ENCODE results near the gene BDKRB2.

Gene BDKRB2

DNA sequence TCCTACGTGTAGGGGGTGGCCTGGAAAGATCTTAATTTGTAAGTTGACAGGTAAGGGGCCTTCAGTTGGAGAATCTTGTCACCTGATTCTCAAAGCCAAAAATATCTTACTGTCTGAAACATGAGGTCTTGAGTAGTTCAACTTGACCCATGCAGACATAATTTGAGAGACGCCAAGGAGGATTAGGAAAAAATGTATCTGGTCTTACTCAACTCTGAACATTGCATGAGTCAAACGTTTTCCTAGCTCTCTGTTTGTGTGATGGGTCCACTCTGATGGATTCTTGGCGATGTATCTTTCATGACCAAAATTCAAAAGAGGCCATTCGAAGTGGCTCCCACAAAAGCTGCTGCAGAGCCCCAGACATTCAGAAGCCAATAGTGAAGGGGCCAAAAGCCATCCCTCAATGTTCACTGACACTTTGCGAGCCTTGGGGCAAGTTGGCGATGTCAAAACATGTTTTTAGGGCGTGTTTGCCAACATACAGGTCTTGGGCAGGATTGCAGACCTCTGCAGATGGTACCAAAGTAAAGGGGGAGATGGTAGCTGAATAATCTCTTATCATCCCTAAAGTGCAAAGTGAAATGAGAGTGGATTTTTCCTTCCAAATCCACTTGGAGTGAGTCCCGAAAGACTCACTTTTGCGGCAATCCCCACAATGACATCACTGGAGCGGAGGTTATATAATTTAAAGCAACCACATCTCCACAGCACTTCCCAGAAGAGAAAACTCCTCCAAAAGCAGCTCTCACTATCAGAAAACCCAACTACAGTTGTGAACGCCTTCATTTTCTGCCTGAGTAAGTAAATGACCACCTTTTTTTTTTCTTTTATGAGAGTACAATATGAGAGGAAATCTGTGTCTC, 51.1 kb downstream of the BDKRB2 start, which contains the start of gene BDKRB1:
Gene BDKRB1, plus strand, starts transcription at position 710 of the 866 bp plus-strand sequence. CDS start 7,473 bp downstream, outside the sequence.
- DNase-seq = no peak

DNA sequence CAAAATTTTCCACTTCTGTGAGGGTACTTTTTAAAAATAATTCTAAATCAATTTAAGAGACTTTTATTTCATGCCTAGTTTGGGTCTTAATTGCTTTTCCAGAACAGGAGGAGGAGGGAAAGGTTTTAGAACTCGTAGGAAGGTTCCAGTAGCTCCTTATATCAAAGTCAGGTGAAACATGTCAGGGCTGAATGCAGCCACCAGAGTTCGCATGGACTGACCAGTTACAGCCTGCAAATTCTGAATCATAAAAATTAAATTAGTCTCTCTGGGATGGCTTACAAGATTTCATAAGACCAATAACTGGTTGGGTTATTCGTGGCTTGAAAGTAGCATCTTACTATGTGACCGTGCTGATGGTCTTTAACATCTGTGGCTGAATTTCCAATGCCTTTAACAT, 51.8 kb downstream of the BDKRB2 start:
- DNase-seq = no peak

DNA sequence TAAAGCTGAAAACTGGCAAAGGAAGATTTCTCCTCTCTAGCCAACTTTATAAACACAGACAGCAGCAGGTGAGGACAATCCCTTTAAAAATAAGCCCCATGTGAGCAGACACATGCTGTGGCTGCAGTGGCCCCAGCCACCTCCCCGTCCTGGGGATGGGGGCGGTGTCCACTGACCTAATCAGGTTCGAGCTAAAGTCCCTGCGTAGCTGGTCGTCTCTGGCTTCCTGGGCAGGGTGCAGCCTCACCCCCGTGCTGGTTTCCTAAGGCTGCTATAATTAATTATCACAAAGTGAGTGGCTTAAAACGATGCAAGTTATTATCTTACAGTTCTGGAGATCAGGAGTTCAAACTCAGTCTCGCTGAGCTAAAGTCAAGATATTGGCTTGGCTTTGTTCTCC, 52.4 kb downstream of the BDKRB2 start:
- no peak for DNase-seq

DNA sequence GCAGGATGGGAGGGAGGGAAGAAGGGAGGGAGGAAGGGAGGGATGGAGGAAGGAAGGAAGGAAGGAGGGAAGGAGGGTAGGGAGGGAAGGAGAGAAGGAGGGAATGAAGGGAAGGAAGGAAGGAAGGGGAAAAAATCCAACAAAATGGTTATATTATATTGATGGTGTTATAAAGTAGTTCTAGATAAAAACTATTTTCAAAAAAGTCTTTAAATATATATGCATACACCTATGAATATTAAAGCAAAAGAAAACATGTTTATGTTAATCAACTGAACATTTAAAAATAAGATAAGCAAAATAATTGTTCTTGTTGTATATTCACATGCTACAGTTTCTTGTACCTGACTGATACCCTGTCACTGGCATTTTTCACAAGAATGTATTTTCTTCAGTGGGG, 53.3 kb downstream of the BDKRB2 start:
- no peak for DNase-seq

DNA sequence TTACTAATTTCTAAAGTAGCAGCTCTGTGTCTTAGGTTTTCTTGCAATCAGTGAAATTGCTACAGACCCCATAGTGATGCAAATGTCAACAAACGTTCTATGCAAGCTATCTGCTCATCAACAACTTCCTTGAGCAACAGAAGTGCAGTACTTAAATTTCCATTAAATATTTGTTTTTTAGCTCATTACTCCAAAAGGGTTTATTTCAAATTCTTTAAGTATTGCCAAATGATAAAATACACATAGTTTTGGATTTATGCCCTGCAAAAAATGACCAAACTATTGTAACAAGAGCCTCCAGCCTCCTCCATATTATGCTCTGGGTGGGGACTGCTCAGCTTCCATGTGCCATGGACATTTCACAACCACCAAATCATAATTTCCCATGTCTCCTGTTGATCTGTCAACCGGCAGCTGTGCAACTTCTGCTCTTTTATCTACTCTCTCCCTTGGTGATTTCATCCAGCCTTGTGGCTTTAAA, 55.7 kb downstream of the BDKRB2 start:
- no peak for DNase-seq

- no peak for DNase-seq
Observed at GRCh38 chr14:96261053-96261452, 56.4 kb downstream of the BDKRB2 start.

- DNase-seq = no peak
Observed at GRCh38 chr14:96261772-96262655, 57.4 kb downstream of the BDKRB2 start.

DNA sequence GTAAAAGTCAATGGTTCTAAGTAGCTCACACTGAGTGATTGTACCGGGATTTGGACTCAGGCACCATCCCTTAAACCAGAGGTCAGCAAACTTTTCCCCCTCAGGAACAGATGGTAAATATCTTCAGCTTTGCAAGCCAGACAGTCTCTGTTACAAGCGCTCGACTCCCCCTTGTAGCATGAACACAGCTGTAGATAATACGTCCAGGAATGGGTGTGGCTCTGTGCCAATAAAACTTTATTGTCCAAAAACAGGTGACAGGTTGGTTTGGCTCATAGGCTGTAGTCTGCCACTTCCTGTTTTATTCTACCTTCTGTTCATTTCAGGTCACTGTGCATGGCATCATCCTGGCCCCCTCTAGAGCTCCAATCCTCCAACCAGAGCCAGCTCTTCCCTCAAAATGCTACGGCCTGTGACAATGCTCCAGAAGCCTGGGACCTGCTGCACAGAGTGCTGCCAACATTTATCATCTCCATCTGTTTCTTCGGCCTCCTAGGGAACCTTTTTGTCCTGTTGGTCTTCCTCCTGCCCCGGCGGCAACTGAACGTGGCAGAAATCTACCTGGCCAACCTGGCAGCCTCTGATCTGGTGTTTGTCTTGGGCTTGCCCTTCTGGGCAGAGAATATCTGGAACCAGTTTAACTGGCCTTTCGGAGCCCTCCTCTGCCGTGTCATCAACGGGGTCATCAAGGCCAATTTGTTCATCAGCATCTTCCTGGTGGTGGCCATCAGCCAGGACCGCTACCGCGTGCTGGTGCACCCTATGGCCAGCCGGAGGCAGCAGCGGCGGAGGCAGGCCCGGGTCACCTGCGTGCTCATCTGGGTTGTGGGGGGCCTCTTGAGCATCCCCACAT, 58.9 kb downstream of the BDKRB2 start:
- DNase-seq = no peak

DNA sequence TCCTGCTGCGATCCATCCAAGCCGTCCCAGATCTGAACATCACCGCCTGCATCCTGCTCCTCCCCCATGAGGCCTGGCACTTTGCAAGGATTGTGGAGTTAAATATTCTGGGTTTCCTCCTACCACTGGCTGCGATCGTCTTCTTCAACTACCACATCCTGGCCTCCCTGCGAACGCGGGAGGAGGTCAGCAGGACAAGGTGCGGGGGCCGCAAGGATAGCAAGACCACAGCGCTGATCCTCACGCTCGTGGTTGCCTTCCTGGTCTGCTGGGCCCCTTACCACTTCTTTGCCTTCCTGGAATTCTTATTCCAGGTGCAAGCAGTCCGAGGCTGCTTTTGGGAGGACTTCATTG, 59.5 kb downstream of the BDKRB2 start:
- no peak for DNase-seq

- DNase-seq = no peak
Observed at GRCh38 chr14:96264853-96265252, 60.2 kb downstream of the BDKRB2 start.

GRCh38 chr14:96265383-96266095, 60.9 kb downstream of the BDKRB2 start:
- no peak for DNase-seq

GRCh38 chr14:96267336-96267735, 62.7 kb downstream of the BDKRB2 start:
- DNase-seq = no peak

GRCh38 chr14:96267916-96268315, 63.3 kb downstream of the BDKRB2 start:
- DNase-seq = no peak

DNA sequence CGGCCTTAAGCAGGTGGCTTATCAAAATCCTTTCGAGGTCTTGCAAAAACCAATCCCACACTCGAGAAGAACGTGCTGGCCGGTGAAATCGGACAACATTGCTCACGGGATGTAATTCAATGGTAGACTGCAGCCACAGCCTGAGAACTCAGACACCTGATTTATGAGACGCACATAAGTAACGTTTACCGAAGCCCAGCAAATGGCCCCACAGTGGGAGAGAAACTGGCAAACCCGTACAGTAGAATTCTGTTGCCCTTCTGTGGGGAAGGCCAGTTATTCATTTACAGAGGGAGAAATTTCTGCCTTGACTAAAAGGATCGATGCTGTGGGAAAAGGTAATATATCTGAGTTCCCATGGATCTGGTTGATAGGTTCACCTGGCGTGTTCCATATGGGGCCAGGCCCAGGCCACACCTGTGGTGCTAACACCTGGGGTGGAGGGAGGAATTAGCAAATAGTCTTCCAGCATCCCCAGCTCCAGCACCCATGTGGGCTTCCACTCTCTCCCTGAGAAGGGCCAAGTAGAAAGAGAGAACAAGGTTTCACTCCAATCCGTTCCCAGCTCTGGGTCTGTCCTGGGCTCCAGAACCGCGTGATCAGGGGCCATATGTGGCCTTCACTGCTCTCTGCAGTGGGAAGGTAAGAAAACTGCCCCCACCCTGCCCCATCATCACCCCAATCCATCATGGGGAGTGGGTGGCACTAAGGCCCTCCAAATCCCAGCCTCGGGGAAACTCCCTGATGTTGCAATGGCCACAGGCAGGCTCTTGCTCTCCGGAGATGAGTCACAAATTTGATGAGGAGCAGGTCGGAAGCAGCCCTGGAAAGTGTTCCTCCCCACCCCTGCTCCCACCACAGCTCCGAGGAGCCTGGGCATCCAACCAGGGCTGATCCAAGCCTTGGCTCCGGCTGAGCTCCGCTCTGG, 64.1 kb downstream of the BDKRB2 start:
- peak; percentile 19 for DNase-seq

DNA sequence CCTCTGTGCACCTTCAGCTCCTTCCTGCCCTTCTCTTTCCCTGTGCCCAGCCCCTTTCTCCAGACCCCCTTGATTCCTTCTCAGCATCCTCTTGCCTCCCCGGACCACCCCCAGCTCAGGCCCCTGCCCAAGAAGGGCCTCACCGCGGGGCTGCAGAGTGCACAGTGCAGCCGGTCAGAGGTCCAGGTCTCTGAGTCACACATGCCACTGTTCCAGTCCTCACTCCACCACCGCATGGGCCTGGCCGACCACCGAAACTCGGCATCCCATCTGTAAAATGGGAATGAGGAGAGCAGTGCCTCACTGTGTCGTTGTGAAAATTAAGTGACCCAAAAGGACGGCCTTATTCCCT, 64.7 kb downstream of the BDKRB2 start:
- DNase-seq = no peak

- DNase-seq = no peak
Observed at GRCh38 chr14:96270565-96271420, 66.2 kb downstream of the BDKRB2 start.

GRCh38 chr14:96271421-96271762, 66.8 kb downstream of the BDKRB2 start:
- DNase-seq = no peak

DNA sequence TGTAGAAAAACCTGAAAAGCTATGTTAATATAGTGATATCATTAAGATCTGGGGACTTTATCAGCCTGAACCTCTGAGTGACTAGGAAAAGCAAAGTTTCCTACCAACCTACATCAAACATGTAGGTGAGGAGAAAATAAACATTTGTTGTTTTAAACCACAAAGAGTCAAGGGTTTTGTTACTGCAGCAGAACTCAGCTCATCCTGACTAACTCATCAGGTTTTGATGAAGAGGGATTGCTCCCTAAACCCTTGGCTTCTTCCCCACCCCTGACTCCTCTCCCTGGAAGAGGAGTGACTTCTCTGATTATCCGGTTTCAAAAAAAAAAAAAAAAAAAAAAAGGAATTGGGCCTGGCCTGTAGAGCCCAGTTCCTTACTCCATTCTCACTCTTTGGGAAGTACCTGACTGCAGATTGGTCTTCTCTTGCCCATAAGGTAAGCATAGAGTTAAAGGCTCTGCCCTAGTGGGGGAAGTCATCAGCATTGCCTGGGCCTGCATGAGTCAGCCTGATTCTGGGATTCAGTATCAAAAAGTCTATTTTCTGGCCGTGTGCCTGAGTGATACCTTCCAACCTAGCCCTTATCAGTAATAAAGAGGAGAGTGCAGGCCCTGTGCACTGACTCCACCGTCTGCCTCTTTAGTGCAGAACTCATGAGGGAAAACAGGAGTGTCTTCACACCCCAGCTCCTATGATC, 68.3 kb downstream of the BDKRB2 start:
- no peak for DNase-seq

DNA sequence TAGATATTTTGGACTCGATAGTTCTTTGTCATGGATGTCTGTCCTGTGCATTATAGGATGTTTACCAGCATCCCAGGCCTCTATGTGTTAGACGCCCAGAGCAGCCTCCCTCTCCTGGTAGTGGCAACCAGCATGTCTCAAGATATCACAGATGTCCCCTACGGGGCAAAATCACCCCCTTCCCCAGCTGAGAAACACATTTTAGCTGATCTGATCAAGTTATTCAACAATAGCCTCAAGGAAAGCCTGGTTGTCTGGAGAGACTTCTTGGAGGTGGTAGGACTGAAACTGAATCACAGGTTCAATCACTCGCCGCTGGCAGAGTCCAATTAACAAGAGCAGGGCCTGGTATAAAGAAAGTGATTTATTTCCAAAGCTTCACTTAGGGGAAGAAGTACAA, 69.0 kb downstream of the BDKRB2 start:
- no peak for DNase-seq

- DNase-seq = no peak
Observed at GRCh38 chr14:96274122-96274521, 69.5 kb downstream of the BDKRB2 start.

Data from GOT3 (cell line).